Measurements from ENCODE around the gene POLR3GL. TPM values are rescaled to one million over a fixed set of nuclear protein-coding genes. Genes with fewer than 3 reads are reported as not detected.

Gene POLR3GL
- polyA plus RNA-seq, 1 donor from 2014 or later = 38.6 TPM

DNA sequence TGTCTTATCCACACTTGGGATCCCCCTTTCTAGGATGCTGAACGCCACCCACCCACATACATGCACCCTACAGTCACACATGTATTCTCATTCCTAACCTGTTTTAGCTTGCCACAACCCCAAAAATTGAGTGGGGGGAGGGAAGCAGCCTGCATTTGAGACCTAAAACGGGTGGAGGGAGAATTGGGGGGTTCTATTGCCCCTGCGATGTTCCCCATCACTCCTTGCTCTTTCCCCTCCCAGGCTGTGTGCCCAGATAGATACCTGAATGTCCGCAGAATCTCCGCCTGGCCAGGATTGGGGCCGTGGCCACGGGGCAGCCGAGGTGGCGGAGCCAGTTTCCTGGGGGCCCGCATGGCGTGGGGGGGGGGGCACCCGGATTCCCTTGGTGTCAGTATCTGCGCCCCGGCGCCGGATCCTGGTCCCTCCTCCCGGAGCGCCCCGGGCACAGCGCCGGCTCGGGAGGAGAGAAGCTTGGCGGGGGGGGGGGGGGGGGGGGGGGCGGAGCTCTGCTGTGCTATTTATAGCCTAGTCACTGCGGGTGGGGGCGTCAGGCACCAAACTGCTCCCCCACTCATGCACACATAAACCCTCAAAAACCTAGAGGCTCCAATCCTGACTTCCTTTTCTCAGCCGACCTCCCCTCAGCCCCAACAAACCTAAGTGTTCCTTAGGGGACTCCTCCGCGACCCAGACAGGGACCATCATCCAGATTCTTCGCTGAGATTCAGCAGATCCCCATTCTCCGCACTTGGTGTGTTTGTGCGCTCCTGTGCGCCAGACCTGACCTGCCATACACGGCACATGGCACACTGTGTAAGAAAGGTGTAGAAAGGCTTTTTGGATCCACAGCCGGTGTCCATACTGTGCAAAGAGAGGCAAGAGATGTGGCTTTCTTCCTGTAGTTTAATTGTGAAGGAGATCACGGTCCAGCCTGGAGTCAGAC lies 2.1 kb upstream of the POLR3GL start:
- H4K20me1 ChIP-seq (ENCODE audit: insufficient read depth) = no peaks in the 10 kb centered on the region
- peak overlapping the region; percentile 64 for H3K9ac ChIP-seq (ENCODE audit: low read length)
- H2AFZ ChIP-seq (ENCODE audit: low read depth, low read length) = no peak overlapping the region
- peaks cover 7% of the 10 kb centered on the region for H3F3A ChIP-seq (ENCODE audit: insufficient read depth, low read length, poor library complexity, severe bottlenecking)
- H3K79me2 ChIP-seq (replicated peaks; ENCODE audit: insufficient read depth, low read length) = no peaks in the 10 kb centered on the region
- TF ChIP-seq POLR2AphosphoS5 (IDR thresholded peaks at IDR 0.05) = no peak
- H3K9me2 ChIP-seq (ENCODE audit: insufficient read depth, low read length) = no peaks in the 10 kb centered on the region
- no peaks in the 10 kb centered on the region for H3K36me3 ChIP-seq (ENCODE audit: insufficient read depth, low read length)
- H3K27me3 ChIP-seq (ENCODE audit: insufficient read depth, low read depth, low read length) = peaks cover 23% of the 10 kb centered on the region
- peak overlapping the region; percentile 68 for H3K4me3 ChIP-seq (ENCODE audit: low read length)
- peak overlapping the region; percentile 52 for H3K4me2 ChIP-seq (ENCODE audit: low read length)
- H3K9me3 ChIP-seq (ENCODE audit: low read length) = no peaks in the 10 kb centered on the region
- H3K27ac ChIP-seq (ENCODE audit: low read length) = no peak overlapping the region

DNA sequence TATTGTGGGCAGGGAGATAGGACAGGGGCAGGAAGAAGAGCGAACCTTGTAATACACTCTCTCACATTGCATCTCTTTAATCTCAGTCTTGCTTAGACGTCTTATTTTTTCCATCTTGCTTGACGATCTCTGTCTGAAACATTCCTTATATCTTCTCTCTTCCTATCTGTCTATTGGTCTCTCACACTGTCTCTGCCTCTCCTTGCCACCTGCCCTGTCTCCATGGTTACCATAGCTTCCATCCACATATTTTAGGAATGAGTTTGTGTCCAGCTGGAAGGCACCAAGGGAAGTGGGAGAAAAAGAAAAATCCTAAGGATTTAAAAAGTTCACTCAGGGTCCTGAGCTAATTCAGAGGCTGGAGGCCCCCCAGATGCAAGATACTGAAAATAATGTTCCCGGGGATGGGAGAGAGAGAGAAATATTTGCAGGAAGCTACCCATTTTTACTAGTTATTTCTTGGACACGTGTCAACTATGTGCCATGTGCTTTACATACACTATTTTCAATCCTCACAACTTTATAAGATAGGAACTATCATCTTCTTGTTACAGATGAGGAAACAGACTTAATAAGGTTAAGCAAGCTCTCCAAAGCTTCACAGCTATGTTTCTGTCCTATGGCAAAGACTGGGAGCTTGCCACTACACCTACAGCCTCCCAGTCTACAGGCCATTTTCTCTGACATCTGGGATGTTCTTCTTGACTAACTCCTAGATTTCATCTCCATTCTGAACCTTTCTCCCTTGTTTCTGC lies 1.0 kb upstream of the POLR3GL start:
- no peaks in the 10 kb centered on the region for H3K79me2 ChIP-seq (replicated peaks; ENCODE audit: insufficient read depth, low read length)
- H2AFZ ChIP-seq (ENCODE audit: low read depth, low read length) = no peak overlapping the region
- no peaks in the 10 kb centered on the region for H3K9me2 ChIP-seq (ENCODE audit: insufficient read depth, low read length)
- H3K4me3 ChIP-seq (ENCODE audit: low read length) = peak overlapping the region; percentile 68
- peak; percentile 15 for TF ChIP-seq MXI1 (conservative IDR thresholded peaks at IDR 0.05; ENCODE audit: poor library complexity, severe bottlenecking)
- no peak for TF ChIP-seq EZH2 (IDR thresholded peaks at IDR 0.05; ENCODE audit: borderline replicate concordance, insufficient read depth, low read length, poor library complexity, severe bottlenecking)
- H3K27ac ChIP-seq (ENCODE audit: low read length) = peak overlapping the region; percentile 72
- no peaks in the 10 kb centered on the region for H3K9me3 ChIP-seq (ENCODE audit: low read length)
- no peaks in the 10 kb centered on the region for H3K36me3 ChIP-seq (ENCODE audit: insufficient read depth, low read length)
- peaks cover 23% of the 10 kb centered on the region for H3K27me3 ChIP-seq (ENCODE audit: insufficient read depth, low read depth, low read length)
- peak overlapping the region; percentile 68 for H3K9ac ChIP-seq (ENCODE audit: low read length)
- no peaks in the 10 kb centered on the region for H4K20me1 ChIP-seq (ENCODE audit: insufficient read depth)
- peaks cover 7% of the 10 kb centered on the region for H3F3A ChIP-seq (ENCODE audit: insufficient read depth, low read length, poor library complexity, severe bottlenecking)
- H3K4me2 ChIP-seq (ENCODE audit: low read length) = peak overlapping the region; percentile 79

- Histone ChIP-seq H2AFZ (ENCODE audit: low read depth, low read length) (peak overlapping the region; percentile 85), H3K27ac (ENCODE audit: low read length) (peak overlapping the region; percentile 72), H3K27me3 (ENCODE audit: insufficient read depth, low read depth, low read length) (peaks cover 20% of the 10 kb centered on the region), H4K20me1 (ENCODE audit: insufficient read depth) (no peaks in the 10 kb centered on the region), H3K9me2 (ENCODE audit: insufficient read depth, low read length) (no peaks in the 10 kb centered on the region), H3F3A (ENCODE audit: insufficient read depth, low read length, poor library complexity, severe bottlenecking) (peaks cover 7% of the 10 kb centered on the region), H3K9me3 (ENCODE audit: low read length) (no peaks in the 10 kb centered on the region), H3K79me2 (replicated peaks; ENCODE audit: insufficient read depth, low read length) (no peaks in the 10 kb centered on the region), H3K36me3 (ENCODE audit: insufficient read depth, low read length) (no peaks in the 10 kb centered on the region), H3K4me2 (ENCODE audit: low read length) (peak overlapping the region; percentile 71), H3K9ac (ENCODE audit: low read length) (peak overlapping the region; percentile 68), H3K4me3 (ENCODE audit: low read length) (peak overlapping the region; percentile 68)
- no peak for TF ChIP-seq EZH2 (IDR thresholded peaks at IDR 0.05; ENCODE audit: borderline replicate concordance, insufficient read depth, low read length, poor library complexity, severe bottlenecking)
- no peak for TF ChIP-seq MXI1 (conservative IDR thresholded peaks at IDR 0.05; ENCODE audit: poor library complexity, severe bottlenecking)
- TF ChIP-seq REST (IDR thresholded peaks at IDR 0.05; ENCODE audit: borderline replicate concordance) = no peak
- TF ChIP-seq POLR2AphosphoS5 (IDR thresholded peaks at IDR 0.05) = no peak
- TF ChIP-seq CTCF (IDR thresholded peaks at IDR 0.05; ENCODE audit: poor library complexity, severe bottlenecking) = no peak
These were observed 742 bp downstream of the POLR3GL start for GRCh38 chr1:145965119-145965744.
